RCC 7860 (cell line): ENCODE results near the gene DPYSL4.
"Not testable (repeated sequence)": the region's sequence is repeated elsewhere in the genome, so short reads cannot be mapped to it uniquely, and the experiment has no call there.

Experiments used
- DNase-seq: peaks from one replicate; pipeline ENCODE4 v3.0.0-alpha.2; 2015; ENCODE audit warnings: low spot score
- FAIRE-seq: peaks from 2 replicates; lab custom pipeline; 2012; peaks lifted over from hg19 to GRCh38; lab: Jason Lieb, UNC

DPYSL4 gene

DNA sequence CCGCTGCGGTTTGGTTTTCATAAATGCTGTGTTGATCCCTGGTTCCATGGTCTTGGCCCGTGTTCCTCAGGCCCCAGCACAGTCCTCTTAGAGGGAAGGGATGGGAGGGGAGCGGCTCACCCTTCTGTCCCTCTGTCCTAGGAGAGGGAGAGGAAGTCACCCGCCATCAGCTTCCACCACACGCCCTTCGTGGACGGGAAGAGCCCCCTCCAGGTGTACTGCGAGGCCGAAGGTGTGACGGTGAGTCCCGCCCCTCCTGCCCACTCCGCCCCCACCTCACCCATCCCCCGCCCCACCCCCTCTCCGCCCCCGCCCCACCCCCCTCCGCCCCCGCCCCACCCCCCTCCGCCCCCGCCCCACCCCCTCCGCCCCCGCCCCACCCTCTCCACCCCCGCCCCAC lies 37.5 kb upstream of the DPYSL4 start:
- DNase-seq: no peak
- no peak for FAIRE-seq

DNA sequence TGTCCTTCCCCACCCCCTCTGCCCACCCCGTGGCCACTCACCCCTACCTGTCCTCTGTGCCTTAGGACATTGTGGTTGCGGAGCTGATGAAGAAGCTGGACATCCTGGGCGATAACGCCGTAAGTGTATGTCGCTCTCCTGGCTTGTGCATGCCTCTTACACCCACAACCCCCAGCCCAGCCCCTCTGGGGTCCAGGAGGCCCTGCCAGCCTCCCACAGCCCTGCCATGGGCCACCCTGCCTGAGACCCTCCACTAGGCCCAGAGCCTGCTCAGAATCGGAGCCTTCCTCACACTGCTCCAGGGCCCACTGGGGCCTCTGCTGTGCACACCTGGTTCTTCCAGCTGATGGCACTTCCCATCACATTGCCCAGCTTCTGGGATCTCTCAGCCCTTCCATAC lies 36.8 kb upstream of the DPYSL4 start:
- DNase-seq: no peak

DNA sequence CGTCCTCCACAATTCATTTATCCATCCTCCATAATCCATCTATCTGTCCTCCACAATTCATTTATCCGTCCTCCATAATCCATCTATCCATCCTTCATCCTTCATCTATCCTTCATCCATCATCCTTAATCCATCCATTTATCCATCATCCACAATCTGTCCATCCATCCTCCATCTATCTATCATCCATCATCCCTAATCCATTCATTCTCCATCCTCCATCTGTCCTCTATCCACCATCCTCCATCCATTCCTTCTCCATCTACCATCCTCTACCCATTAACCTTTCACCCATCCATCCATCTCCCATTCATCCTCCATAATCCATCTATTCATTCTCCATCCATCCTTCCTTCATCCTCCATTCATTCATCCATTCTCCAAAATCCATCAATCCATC lies 36.0 kb upstream of the DPYSL4 start:
- DNase-seq (no peak), FAIRE-seq (no peak)

More for the DNA sequence above, 36.8 kb upstream of the DPYSL4 start:
- no peak for FAIRE-seq

DNA sequence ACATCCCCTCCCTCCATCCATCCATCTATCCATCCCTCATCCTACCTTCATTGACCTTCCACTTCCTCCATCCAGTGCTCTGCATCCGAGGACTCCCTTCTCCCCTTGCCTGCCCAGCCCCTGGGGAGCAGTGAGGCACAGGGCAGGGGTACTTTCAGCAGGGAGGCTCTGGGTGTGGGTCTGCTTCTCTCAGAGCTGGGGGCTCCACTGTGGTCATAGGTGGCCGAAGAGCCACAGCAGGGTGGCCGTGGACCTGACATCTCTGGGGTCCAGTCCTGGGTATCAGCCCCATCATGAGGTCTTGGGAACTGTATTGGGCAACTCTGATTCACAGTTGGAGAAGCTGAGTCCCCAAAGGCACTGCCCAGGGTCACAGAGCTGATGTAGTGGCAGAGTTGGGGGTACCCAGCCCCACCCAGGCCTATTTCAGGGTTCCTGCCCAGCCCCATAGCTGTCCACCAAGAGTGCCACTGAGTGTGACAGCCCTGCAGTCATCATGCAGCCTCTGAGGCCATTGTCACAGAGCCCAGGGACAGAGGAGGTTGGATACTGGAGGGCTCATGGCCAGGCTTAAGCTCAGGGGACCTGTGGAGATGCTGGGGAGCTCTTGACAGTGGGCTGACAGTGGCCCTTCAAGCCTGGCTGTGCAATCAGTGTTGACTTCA lies 35.3 kb upstream of the DPYSL4 start:
- FAIRE-seq (no peak), DNase-seq (no peak)

DNA sequence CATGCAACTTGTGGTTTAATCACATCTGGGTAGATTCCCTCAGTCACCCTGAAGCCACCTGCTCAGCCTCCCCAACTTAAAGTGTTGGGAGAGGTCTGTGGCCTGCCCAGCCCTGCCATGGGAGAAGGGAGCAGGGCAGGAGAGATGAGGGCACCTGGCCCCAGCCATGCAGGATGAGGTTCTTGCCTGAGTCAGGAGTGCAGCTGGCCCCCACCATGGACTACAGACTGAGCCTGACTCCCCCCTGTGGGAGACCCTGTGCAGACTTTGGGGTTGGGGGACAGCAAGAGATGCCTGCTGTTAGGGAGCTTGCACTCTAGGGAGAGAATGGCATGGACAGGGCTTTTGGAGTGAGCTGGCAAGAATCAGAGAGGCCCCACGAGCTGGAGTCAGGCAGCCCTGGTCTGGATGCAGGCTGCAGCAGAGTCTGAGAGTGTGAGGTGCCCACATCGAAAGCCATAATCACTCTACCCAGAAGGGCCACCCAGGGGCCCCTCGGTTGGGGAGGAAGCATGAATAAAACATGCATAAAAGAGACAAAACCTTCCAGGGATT lies 34.7 kb upstream of the DPYSL4 start:
- no peak for FAIRE-seq
- DNase-seq: no peak

DNA sequence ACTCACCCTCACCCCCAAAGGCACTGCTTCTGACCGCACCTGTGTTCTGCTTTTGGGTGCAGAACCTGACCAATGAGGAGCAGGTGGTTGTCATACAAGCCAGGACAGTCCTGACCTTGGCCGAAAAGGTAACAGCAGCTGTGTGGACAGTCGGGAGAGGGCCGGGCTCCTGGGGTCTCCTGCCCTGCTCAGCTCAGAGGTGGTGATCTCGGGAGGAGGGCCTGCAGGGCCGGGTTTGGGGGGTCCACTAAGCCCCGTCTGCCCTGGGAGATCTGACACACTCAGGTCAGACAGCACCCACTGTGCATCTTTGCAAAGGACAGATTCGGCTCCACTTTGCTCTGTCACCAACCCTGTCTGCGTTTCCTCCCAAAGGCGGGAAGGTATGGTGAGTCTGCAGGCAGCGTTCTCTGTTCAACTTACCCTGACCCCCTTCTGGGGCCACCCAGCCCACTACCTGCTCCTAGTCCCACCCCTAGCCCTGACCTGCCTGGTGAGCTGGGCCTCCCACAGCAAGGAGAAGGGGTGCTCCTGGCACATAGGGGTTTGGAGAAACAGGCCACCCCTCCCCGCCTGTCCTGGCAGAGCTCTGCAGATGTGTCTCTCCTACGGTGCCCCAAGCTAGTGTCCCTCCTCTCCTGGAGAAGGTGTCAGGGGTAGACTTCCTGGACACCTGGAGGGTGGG lies 33.7 kb upstream of the DPYSL4 start:
- FAIRE-seq (no peak), DNase-seq (no peak)

DNA sequence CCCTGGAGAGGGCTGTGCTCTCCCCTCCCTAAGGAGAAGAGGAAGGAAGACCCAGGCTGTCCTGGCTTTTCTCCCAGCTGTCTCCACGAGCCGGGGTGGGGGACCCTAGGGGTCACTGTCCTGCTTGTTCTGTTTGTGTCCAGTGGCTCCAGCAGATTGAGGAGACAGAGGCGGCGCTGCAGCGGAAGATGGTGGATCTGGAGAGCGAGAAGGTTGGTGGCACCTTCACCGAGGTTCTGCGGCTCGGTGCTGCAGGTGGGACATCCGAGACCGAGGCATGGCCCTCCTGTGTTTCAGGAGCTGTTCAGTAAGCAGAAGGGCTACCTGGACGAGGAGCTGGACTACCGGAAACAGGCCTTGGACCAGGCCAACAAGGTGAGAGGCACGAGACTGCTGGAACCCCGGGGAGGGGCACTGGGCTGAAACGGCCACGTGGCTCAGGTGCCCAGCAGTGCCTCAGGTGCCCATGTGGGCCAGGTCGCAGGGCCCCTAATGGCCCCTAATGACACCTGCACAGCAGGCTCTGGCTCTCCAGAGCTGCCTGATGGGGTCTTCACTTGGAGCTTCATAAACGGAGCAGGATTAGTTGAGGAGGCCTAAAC lies 33.0 kb upstream of the DPYSL4 start:
- DNase-seq (no peak), FAIRE-seq (no peak)

DNA sequence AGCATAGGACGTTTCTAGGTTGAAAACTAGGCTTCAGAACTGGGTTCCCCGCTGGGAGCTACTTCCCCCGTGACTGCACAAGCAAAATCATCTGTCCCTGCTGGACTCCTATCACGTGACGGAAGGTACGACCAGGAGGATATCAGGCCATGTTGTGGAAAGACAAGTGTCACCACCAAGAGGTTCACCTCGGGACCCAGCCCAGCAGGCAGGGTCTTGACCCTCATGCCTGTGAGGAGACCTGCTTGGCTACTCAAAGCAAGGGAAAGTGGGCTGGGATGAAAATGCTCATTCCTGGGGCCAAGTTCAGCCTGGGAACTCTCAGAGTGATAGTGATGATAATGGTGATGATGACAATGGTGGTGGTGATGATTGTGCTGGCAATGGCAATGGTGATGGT lies 32.3 kb upstream of the DPYSL4 start:
- DNase-seq (no peak), FAIRE-seq (no peak)

DNA sequence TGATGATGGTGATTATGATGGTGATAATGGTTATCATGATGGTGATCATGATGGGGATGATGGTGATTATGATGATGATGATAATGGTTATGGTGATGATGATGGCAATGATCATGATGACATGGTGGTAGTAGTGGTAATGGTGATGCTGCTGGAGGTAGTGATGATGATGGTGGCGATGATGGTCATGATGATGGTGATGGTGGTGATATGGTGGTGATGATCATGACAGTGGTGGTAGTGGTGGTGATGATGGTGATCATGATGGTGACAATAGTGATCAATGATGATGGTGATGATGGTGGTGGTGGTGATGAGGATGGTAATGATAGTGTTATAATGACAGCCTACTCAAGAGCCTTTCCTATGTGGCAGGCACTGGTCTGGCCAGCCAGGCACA lies 31.8 kb upstream of the DPYSL4 start:
- no peak for FAIRE-seq
- no peak for DNase-seq

DNA sequence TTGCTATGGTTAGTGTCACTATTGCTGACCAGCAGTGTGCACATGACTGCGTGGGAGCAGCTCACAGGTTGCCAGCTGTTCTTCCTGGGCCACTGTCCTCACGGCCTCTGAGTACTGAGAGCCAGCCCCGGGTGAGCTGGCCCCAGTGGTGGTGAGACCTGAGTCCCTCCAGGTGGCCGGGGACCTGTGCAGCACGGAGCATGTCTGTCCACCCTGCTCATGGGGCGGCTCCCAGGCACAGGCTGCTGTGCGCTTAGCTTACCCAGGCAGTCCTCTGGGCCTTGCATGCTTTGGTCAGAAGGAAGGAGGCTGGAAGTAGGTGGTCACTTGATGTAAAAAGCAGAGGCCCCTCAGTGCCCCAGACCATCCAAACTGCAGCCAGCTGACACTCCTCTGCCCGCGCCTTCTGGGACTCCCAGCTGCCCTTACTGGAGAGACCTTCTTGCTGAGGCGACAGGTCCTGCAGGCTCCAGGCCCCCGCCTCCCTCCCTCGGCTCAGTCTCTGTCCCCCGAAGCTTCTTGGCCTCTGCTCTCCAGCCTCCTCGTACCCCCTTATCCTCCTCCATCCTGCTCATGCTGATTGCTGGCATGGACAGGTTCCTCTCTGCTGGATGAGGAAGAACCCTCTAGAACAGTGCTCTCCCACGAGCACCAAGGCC lies 30.9 kb upstream of the DPYSL4 start:
- DNase-seq (no peak), FAIRE-seq (no peak)

DNA sequence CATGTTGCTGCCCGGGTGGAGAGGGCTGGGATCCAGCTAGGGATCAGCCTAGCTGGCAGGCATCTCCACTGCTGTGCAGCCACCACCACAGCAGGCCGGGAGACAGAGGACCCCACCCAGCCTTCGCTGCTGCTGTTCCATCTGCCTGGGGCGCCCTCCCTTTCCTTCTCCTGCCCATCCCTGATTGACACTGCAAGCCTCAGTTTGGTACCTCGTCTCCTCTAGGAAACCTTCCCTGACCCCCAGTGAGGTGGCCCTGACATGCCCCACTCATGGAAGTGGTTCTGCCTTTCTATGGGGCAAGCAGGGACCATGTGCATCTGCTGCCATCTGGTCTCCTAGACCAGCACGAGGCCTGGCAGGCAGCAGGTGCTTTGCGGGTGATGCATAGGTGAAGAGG lies 30.4 kb upstream of the DPYSL4 start:
- FAIRE-seq (no peak), DNase-seq (no peak)

DNA sequence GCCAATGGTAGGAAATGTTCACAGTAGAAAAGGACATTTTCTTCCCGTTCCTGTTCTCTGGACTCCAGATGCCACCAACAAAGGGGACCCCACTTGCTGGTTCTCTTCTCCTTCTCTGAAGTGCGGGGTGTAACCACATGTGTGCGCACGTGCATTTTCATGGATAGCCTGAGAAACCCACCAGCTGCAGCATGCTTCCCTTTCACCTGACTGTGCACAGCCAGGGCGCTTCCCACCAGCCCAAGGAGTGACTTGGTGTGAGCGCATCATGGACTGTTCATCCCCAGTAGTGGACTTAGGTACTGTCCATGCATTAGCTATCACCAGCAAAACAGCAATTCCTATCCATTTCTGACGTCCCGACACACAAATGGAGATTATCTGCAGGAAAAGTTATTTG lies 29.6 kb upstream of the DPYSL4 start:
- FAIRE-seq: no peak
- no peak for DNase-seq

DNA sequence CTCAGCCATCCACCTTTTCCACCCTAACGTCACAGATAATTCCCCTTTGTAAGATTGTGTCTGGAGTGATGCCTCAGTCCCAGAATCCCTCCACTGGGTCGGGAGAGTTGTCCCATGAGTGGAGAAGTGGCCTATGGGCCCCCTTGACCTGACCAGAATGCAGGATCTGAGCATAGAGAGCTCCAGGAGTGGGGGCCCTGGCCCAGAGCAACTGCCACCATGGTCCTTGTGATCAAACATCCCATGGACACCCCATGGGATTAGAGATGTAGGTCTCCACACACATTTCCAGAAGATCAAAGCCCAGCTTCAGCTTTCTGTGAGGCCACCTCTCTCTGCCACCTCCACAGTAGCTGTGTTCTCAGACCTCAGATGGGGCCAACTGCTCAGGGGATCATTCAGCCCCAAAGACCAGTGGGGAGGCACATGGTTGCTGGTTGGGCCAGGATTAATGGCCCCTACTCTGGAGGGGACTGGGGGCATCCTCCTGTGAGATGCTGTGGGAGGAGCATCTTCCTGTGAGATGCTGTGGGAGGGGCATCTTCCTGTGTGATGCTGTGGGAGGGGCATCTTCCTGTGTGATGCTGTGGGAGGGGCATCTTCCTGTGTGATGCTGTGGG lies 28.5 kb upstream of the DPYSL4 start:
- DNase-seq (no peak), FAIRE-seq (no peak)

DNA sequence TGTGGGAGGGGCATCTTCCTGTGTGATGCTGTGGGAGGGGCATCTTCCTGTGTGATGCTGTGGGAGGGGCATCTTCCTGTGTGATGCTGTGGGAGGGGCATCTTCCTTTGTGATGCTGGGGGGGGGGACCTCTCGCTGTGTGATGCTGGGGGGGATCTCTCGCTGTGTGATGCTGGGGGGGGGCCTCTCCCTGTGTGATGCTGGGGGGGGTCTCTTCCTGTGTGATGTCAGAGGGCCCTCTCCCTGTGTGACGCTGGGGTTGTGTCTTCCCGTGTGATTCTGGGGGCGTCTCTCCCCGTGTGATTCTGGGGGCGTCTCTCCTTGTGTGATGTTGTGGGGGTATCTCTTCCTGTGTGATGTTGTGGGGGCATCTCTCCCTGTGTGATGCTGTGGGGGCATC lies 27.9 kb upstream of the DPYSL4 start:
- no peak for DNase-seq
- no peak for FAIRE-seq

DNA sequence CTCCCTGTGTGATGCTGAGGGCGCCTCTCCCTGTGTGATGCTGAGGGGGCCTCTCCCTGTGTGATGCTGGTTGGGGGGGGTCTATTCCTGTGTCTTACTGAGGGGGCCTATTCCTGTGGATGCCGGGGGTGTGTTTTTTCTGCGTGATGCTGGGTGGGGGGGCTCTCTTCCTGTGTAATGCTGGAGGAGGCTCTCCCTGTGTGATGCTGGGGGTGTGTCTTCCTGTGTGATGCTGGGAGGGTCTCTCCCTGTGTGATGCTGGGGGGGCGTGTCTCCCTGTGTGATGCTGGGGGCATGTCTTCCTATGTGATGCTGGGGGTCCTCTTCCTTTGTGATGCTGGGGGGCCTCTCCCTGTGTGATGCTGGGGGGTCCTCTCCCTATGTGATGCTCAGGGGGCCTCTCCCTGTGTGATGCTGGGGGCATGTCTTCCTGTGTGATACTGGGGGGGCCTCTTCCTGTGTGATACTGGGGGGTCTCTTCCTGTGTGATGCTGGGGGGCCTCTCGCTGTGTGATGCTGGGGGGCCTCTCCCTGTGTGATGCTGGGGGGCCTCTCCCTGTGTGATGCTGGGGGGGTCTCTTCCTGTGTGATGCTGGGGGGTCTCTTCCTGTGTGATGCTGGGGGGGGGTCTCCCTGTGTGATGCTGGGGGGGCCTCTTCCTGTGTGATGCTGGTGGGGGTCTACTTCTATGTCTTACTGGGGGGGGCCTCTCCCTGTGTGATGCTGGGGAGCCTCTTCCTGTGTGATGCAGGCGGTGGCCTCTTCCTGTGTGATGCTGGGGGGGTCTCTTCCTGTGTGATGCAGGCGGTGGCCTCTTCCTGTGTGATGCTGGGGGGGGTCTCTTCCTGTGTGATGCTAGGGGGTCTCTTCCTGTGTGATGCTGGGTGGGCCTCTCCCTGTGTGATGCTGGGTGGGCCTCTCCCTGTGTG lies 27.2 kb upstream of the DPYSL4 start:
- DNase-seq, FAIRE-seq: not testable (repeated sequence)

DNA sequence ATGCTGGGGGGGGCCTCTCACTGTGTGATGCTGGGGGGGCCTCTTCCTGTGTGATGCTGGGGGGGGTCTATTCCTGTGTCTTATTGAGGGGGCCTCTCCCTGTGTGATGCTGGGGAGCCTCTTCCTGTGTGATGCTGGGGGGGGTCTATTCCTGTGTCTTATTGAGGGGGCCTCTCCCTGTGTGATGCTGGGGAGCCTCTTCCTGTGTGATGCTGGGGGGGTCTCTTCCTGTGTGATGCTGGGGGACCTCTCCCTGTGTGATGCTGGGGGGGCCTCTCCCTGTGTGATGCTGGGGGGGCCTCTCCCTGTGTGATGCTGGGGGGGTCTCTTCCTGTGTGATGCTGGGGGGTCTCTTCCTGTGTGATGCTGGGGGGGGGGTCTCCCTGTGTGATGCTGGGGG lies 26.5 kb upstream of the DPYSL4 start:
- DNase-seq, FAIRE-seq: not testable (repeated sequence)

DNA sequence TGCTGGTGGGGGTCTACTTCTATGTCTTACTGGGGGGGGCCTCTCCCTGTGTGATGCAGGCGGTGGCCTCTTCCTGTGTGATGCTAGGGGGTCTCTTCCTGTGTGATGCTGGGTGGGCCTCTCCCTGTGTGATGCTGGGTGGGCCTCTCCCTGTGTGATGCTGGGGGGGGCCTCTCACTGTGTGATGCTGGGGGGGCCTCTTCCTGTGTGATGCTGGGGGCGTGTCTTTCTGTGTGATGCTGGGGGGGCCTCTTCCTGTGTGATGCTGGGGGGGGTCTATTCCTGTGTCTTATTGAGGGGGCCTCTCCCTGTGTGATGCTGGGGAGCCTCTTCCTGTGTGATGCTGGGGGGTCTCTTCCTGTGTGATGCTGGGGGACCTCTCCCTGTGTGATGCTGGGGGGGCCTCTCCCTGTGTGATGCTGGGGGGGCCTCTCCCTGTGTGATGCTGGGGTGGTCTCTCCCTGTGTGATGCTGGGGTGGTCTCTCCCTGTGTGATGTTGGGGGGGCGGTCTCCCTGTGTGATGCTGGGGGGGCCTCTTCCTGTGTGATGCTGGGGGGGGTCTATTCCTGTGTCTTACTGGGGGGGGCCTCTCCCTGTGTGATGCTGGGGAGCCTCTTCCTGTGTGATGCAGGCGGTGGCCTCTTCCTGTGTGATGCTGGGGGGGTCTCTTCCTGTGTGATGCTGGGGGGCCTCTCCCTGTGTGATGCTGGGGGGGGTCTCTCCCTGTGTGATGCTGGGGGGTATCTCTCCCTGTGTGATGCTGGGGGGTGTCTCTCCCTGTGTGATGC lies 25.7 kb upstream of the DPYSL4 start:
- not testable (repeated sequence) for FAIRE-seq, DNase-seq

DNA sequence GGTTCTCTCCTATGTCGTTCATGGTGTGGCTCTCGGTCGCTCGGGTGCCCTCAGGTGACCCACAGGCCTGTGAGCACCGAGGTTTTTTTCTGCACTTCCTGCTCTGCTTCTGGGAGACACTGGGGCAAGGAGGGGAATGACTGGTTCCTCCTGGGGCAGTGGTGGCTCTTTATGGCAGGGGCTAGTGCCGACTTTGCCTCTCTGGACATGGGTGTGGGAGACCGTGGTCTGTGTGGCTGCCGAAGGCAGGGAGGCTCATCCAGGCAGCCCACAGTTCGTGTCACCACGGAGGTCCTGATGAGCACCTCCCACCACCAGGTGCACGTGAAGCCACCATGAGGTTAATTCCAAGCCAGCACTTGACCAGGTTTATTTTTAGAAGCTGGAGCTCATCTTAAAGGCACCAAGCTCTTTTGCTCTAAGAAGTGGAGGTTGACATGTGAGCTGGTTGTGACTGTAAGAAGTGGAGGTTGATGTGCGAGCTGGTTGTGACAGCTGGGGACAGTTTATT lies 24.7 kb upstream of the DPYSL4 start:
- DNase-seq (no peak), FAIRE-seq (no peak)
